CD4-positive, alpha-beta memory T cell (primary cell): ENCODE results near the gene CTNNA2. TPM values are rescaled to one million over a fixed set of nuclear protein-coding genes. Genes with fewer than 3 reads are reported as not detected.

Experiments used
- CTCF ChIA-PET: fragments of 350-600 bp; sonication (Branson Sonifier 250); formaldehyde crosslinking; loops from one replicate; lab custom pipeline; 2021; ENCODE audit warnings: inconsistent platforms; ENCODE audit not compliant: partially characterized antibody; lab: Charles Lee
- POLR2A ChIA-PET: fragments of 350-600 bp; sonication (Branson Sonifier 250); formaldehyde crosslinking; loops from one replicate; lab custom pipeline; 2021; ENCODE audit not compliant: partially characterized antibody; lab: Charles Lee
- DNase-seq, 5 donors: peaks; one replicate each; pipeline versions ENCODE4 v3.0.0 to v3.0.0-alpha.2; 2020 to 2022; ENCODE audit warnings: mixed read lengths in 1 of 5
- H3K27ac ChIP-seq: one replicate; pipeline ENCODE4 v1.7.0; 2013; ENCODE audit warnings: low read depth, low read length
- H3K27me3 ChIP-seq: 2 replicates; pipeline ENCODE4 v1.7.0; 2013; ENCODE audit warnings: mild to moderate bottlenecking, low read length, moderate library complexity; ENCODE audit not compliant: insufficient read depth
- H3K36me3 ChIP-seq: 2 replicates; pipeline ENCODE4 v1.7.0; 2013; ENCODE audit warnings: mild to moderate bottlenecking, low read length, moderate library complexity; ENCODE audit not compliant: insufficient read depth
- H3K4me1 ChIP-seq: 2 replicates; pipeline ENCODE4 v1.7.0; 2013; ENCODE audit warnings: mild to moderate bottlenecking, low read length, moderate library complexity; ENCODE audit not compliant: insufficient read depth
- H3K4me3 ChIP-seq, 2 donors: one replicate each; pipeline ENCODE4 v1.7.0; 2013; ENCODE audit warnings: low read length in 2 of 2, mild to moderate bottlenecking in 1 of 2
- H3K9me3 ChIP-seq, 2 donors: one replicate each; pipeline ENCODE4 v1.7.0; 2013; ENCODE audit warnings: low read length in 2 of 2, control low read depth in 1 of 2; ENCODE audit not compliant: control insufficient read depth in 1 of 2
- H3K27ac Mint-ChIP-seq, 7 donors: one replicate each; pipeline ENCODE4 v1.8.0; 2020 to 2021; ENCODE audit warnings: mixed read lengths in 7 of 7, mild to moderate bottlenecking in 6 of 7, inconsistent platforms in 3 of 7, moderate library complexity in 3 of 7
- H3K27me3 Mint-ChIP-seq, 2 donors: one replicate each; pipeline ENCODE4 v1.8.0; 2020 to 2021; ENCODE audit warnings: mixed read lengths in 2 of 2
- H3K36me3 Mint-ChIP-seq, 2 donors: one replicate each; pipeline ENCODE4 v1.8.0; 2020 to 2021; ENCODE audit warnings: mixed read lengths in 2 of 2, inconsistent platforms in 1 of 2, mild to moderate bottlenecking in 1 of 2
- H3K4me1 Mint-ChIP-seq, 4 donors: one replicate each; pipeline ENCODE4 v1.8.0; 2020 to 2021; ENCODE audit warnings: mixed read lengths in 4 of 4, mild to moderate bottlenecking in 1 of 4
- H3K4me3 Mint-ChIP-seq, 8 donors: one replicate each; pipeline ENCODE4 v1.8.0; 2020 to 2021; ENCODE audit warnings: mixed read lengths in 8 of 8, mild to moderate bottlenecking in 7 of 8, moderate library complexity in 6 of 8, inconsistent platforms in 3 of 8
- H3K9me3 Mint-ChIP-seq, 8 donors: one replicate each; pipeline ENCODE4 v1.8.0; 2020 to 2021; ENCODE audit warnings: mixed read lengths in 8 of 8, mild to moderate bottlenecking in 5 of 8, inconsistent platforms in 3 of 8, moderate library complexity in 1 of 8
- intact Hi-C: fragments of 100-400 bp; cut with micrococcal nuclease; formaldehyde crosslinking; loops from one replicate; pipeline ENCODE4 v1.15.1; 2023
- polyA plus RNA-seq, 2 donors: library from polyadenylated mRNA; unstranded; fragments of 300-500 nt; fragmentation: Illumina TruSeq; gene quantifications; one replicate each; pipeline ENCODE4 v1.2.3, GENCODE V29; 2021
- total RNA-seq, 2 experiments: library from RNA; stranded (reverse); gene quantifications; one replicate each; pipeline ENCODE4 v1.2.3, GENCODE V29; 2021

CTNNA2 gene
- total and polyA plus RNA-seq, 4 experiments from 2014 or later: not detected

- Histone ChIP-seq H3K4me1 (no peaks in the 10 kb centered on the region), H3K9me3 (no peaks in the 10 kb centered on the region), H3K36me3 (no peaks in the 10 kb centered on the region), H3K27ac (no peak overlapping the region), H3K4me3 (no peak overlapping the region), H3K27me3 (no peaks in the 10 kb centered on the region)
- Mint-ChIP-seq H3K4me1 (no peaks in the 10 kb centered on the region), H3K27me3 (no peaks in the 10 kb centered on the region), H3K9me3 (peaks cover 0 to 8% (median 2%) of the 10 kb centered on the region in 8 donors), H3K36me3 (no peaks in the 10 kb centered on the region), H3K4me3 (no peak overlapping the region), H3K27ac (no peak overlapping the region)
- intact Hi-C loops: no loop called here
- CTCF ChIA-PET: no interaction called here
- no peak for DNase-seq
- POLR2A ChIA-PET: no interaction called here
Measured at GRCh38 chr2:79950526-79950925, 437.7 kb downstream of the CTNNA2 start.

DNA sequence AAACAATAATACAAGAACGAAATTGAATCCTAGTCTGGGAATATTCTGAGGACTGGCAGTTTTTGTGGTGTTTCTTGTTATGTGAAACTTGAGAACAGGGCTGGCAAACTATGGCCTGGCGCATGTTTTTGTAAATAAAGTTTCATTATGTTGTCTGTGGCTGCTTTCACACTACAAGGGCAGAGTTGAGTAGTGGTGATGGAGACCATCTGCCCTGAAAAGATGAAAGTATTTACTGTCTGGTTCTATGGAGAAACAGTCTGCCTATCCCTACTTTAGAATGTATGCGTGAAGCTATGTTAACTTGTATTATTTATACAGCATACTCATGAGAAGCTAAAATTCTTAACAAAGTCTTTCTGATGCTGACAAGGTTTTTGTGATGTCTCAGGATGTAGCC, 439.8 kb downstream of the CTNNA2 start:
- H3K36me3 Mint-ChIP-seq: no peaks in the 10 kb centered on the region
- DNase-seq: no peak
- Histone ChIP-seq H3K4me1 (no peaks in the 10 kb centered on the region), H3K9me3 (no peaks in the 10 kb centered on the region), H3K4me3 (no peak overlapping the region), H3K36me3 (no peaks in the 10 kb centered on the region), H3K27ac (no peak overlapping the region), H3K27me3 (no peaks in the 10 kb centered on the region)
- no peaks in the 10 kb centered on the region for H3K27me3 Mint-ChIP-seq
- ChIA-PET CTCF (no interaction called here), POLR2A (no interaction called here)
- H3K4me3 Mint-ChIP-seq: no peak overlapping the region
- no peaks in the 10 kb centered on the region for H3K4me1 Mint-ChIP-seq
- intact Hi-C loops: no loop called here
- H3K27ac Mint-ChIP-seq: no peak overlapping the region
- peaks cover 0 to 7% (median 2%) of the 10 kb centered on the region in 8 donors for H3K9me3 Mint-ChIP-seq

DNA sequence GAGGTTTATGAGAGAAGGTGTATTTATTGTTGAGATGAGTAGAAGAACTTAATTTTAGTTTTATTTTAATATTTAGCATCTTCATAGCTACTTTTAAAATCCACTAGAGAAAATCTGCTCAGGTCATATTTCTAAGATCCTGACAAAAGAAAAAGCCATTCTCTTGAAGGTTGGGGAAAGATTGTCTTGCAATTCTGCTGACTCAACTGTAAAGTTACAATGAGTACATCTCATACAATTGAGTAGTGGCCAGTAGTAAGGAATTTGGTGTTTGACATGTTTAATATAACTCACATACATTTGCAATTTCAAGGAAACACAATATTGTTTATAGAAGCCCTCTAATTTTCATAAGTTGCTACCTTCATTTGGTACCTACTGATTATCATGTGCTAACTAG, 447.2 kb downstream of the CTNNA2 start:
- intact Hi-C loops: no loop called here
- no peaks in the 10 kb centered on the region for H3K27me3 ChIP-seq

GRCh38 chr2:79960519-79960918, 447.7 kb downstream of the CTNNA2 start:
- H3K4me1 Mint-ChIP-seq: no peaks in the 10 kb centered on the region
- CTCF ChIA-PET: no interaction called here
- peaks cover 0 to 12% (median 3%) of the 10 kb centered on the region in 8 donors for H3K9me3 Mint-ChIP-seq
- no peaks in the 10 kb centered on the region for H3K36me3 ChIP-seq
- DNase-seq: no peak
- intact Hi-C loops: no loop called here
- H3K27me3 Mint-ChIP-seq: no peaks in the 10 kb centered on the region
- H3K36me3 Mint-ChIP-seq: no peaks in the 10 kb centered on the region
- no peaks in the 10 kb centered on the region for H3K9me3 ChIP-seq
- no peak overlapping the region for H3K27ac ChIP-seq
- no peaks in the 10 kb centered on the region for H3K27me3 ChIP-seq
- H3K27ac Mint-ChIP-seq: no peak overlapping the region
- H3K4me1 ChIP-seq: no peaks in the 10 kb centered on the region
- POLR2A ChIA-PET: no interaction called here
- H3K4me3 Mint-ChIP-seq: no peak overlapping the region
- H3K4me3 ChIP-seq: no peak overlapping the region

More for the DNA sequence above, 447.2 kb downstream of the CTNNA2 start:
- Histone ChIP-seq H3K4me3 (no peak overlapping the region), H3K9me3 (no peaks in the 10 kb centered on the region), H3K4me1 (no peaks in the 10 kb centered on the region), H3K27ac (no peak overlapping the region), H3K36me3 (no peaks in the 10 kb centered on the region)
- Mint-ChIP-seq H3K4me1 (no peaks in the 10 kb centered on the region), H3K4me3 (no peak overlapping the region), H3K27ac (no peak overlapping the region), H3K36me3 (no peaks in the 10 kb centered on the region), H3K27me3 (no peaks in the 10 kb centered on the region), H3K9me3 (peaks cover 0 to 12% (median 3%) of the 10 kb centered on the region in 8 donors)
- ChIA-PET POLR2A (no interaction called here), CTCF (no interaction called here)
- DNase-seq: no peak

GRCh38 chr2:79964966-79965365, 452.1 kb downstream of the CTNNA2 start:
- H3K36me3 ChIP-seq: no peaks in the 10 kb centered on the region
- H3K27ac ChIP-seq: no peak overlapping the region
- Mint-ChIP-seq H3K36me3 (no peaks in the 10 kb centered on the region), H3K4me3 (no peak overlapping the region), H3K27me3 (no peaks in the 10 kb centered on the region), H3K4me1 (no peaks in the 10 kb centered on the region), H3K9me3 (peaks cover 0 to 15% (median 4%) of the 10 kb centered on the region in 8 donors), H3K27ac (no peak overlapping the region)
- DNase-seq: no peak
- intact Hi-C loops: no loop called here
- POLR2A ChIA-PET: no interaction called here
- CTCF ChIA-PET: no interaction called here
- H3K4me3 ChIP-seq: no peak overlapping the region
- H3K4me1 ChIP-seq: no peaks in the 10 kb centered on the region
- no peaks in the 10 kb centered on the region for H3K9me3 ChIP-seq
- no peaks in the 10 kb centered on the region for H3K27me3 ChIP-seq

- H3K9me3 Mint-ChIP-seq: peaks cover 0 to 15% (median 4%) of the 10 kb centered on the region in 8 donors
- H3K4me1 Mint-ChIP-seq: no peaks in the 10 kb centered on the region
- H3K27me3 Mint-ChIP-seq: no peaks in the 10 kb centered on the region
- Histone ChIP-seq H3K36me3 (no peaks in the 10 kb centered on the region), H3K27ac (no peak overlapping the region), H3K9me3 (no peaks in the 10 kb centered on the region), H3K4me1 (no peaks in the 10 kb centered on the region), H3K4me3 (no peak overlapping the region), H3K27me3 (no peaks in the 10 kb centered on the region)
- intact Hi-C loops: no loop called here
- H3K36me3 Mint-ChIP-seq: no peaks in the 10 kb centered on the region
- DNase-seq: no peak
- ChIA-PET POLR2A (no interaction called here), CTCF (no interaction called here)
- H3K27ac Mint-ChIP-seq: no peak overlapping the region
- no peak overlapping the region for H3K4me3 Mint-ChIP-seq
Measured at GRCh38 chr2:79966369-79966768, 453.5 kb downstream of the CTNNA2 start.

DNA sequence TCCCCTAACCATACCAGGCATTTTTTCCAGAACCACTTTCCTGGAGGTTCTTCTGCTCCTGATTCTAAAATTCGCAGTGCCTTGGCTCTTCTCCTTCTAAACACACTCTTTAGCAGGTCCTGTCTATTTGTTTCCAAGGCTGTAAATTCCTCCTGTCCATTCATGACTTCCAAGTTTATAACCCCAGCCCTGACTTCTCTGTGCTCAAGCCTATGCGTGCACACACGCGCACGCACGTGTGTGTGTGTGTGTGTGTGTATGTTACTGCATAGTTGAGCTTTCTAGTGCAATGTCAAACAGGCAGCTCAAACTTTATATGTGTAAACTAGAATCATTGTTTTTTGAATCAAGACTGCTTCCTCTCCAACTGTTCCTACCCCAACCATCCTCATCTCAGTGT, 454.0 kb downstream of the CTNNA2 start:
- Histone ChIP-seq H3K27me3 (no peaks in the 10 kb centered on the region), H3K4me1 (no peaks in the 10 kb centered on the region), H3K9me3 (no peaks in the 10 kb centered on the region), H3K27ac (no peak overlapping the region), H3K36me3 (no peaks in the 10 kb centered on the region), H3K4me3 (no peak overlapping the region)
- intact Hi-C loops: no loop called here
- DNase-seq: no peak
- POLR2A ChIA-PET: no interaction called here
- CTCF ChIA-PET: no interaction called here
- Mint-ChIP-seq H3K4me1 (no peaks in the 10 kb centered on the region), H3K36me3 (no peaks in the 10 kb centered on the region), H3K4me3 (no peak overlapping the region), H3K27me3 (no peaks in the 10 kb centered on the region), H3K9me3 (peaks cover 0 to 15% (median 3%) of the 10 kb centered on the region in 8 donors), H3K27ac (no peak overlapping the region)

- H3K36me3 ChIP-seq: no peaks in the 10 kb centered on the region
- no peak overlapping the region for H3K27ac ChIP-seq
- Mint-ChIP-seq H3K27ac (no peak overlapping the region), H3K4me3 (no peak overlapping the region), H3K27me3 (no peaks in the 10 kb centered on the region), H3K36me3 (no peaks in the 10 kb centered on the region), H3K4me1 (no peaks in the 10 kb centered on the region), H3K9me3 (peaks cover 0 to 12% (median 2%) of the 10 kb centered on the region in 8 donors)
- H3K4me3 ChIP-seq: no peak overlapping the region
- DNase-seq: no peak
- intact Hi-C loops: no loop called here
- no peaks in the 10 kb centered on the region for H3K9me3 ChIP-seq
- POLR2A ChIA-PET: no interaction called here
- no peaks in the 10 kb centered on the region for H3K4me1 ChIP-seq
- CTCF ChIA-PET: no interaction called here
- no peaks in the 10 kb centered on the region for H3K27me3 ChIP-seq
Measured at GRCh38 chr2:79971807-79972206, 459.0 kb downstream of the CTNNA2 start.
